Tibial nerve (tissue), 4 donors: Measurements from ENCODE around the gene HSPA1L. TPM values are rescaled to one million over a fixed set of nuclear protein-coding genes. Genes with fewer than 3 reads are reported as not detected.
"Not testable (repeated sequence)": the region's sequence is repeated elsewhere in the genome, so short reads cannot be mapped to it uniquely, and the experiment has no call there.

Experiments
- DNase-seq, 2 donors: peaks; one replicate each; pipeline ENCODE4 v3.0.0-alpha.2; 2019; ENCODE audit warnings: low spot score in 2 of 2
- H3K27ac ChIP-seq, 4 donors: fragments of 200-600 bp; sonication (generic) in 3 of 4; one replicate each; pipeline ENCODE4 v1.5.1; 2017 to 2019; ENCODE audit warnings: mild to moderate bottlenecking in 1 of 4
- H3K27me3 ChIP-seq, 2 donors: fragments of 200-600 bp; sonication (generic) in 1 of 2; one replicate each; pipeline versions ENCODE4 v1.5.1 to v1.6.0; 2017 to 2019
- H3K36me3 ChIP-seq, 3 donors: fragments of 200-600 bp; sonication (generic); one replicate each; pipeline ENCODE4 v1.5.1; 2018 to 2019
- H3K4me1 ChIP-seq, 4 donors: fragments of 200-600 bp; sonication (generic) in 3 of 4; one replicate each; pipeline ENCODE4 v1.5.1; 2017 to 2019
- H3K4me3 ChIP-seq, 4 donors: fragments of 200-600 bp; sonication (generic) in 3 of 4; one replicate each; pipeline ENCODE4 v1.5.1; 2017 to 2019; ENCODE audit warnings: mild to moderate bottlenecking in 1 of 4, moderate library complexity in 1 of 4
- H3K9me3 ChIP-seq, 4 donors: fragments of 200-600 bp; sonication (generic) in 3 of 4; one replicate each; pipeline ENCODE4 v1.5.1; 2017 to 2019
- CTCF ChIP-seq, 5 experiments: fragments of 200-600 bp in 3 of 5; fragments of 450-650 bp in 2 of 5; sonication (generic) in 3 of 5; IDR thresholded peaks; one replicate each; pipeline ENCODE4 v1.5.1; 2016 to 2019; ENCODE audit warnings: antibody characterized with exemption in 5 of 5, mild to moderate bottlenecking in 3 of 5, moderate library complexity in 2 of 5
- EP300 ChIP-seq, 2 donors: sonication (generic); formaldehyde crosslinking; IDR thresholded peaks; one replicate each; pipeline ENCODE4 v1.6.1; 2017; ENCODE audit warnings: antibody characterized with exemption in 2 of 2, mild to moderate bottlenecking in 1 of 2
- POLR2A ChIP-seq, 2 donors: fragments of 450-650 bp; IDR thresholded peaks; one replicate each; pipeline ENCODE4 v1.6.1; 2017; ENCODE audit warnings: antibody characterized with exemption in 2 of 2, mild to moderate bottlenecking in 2 of 2, moderate library complexity in 2 of 2
- WGBS, 2 donors: methylation state at CpG; one replicate each; pipeline ENCODE4 v1.1.5; 2018; 5-methylcytosine and 5-hydroxymethylcytosine counted together
- total RNA-seq, 4 donors: library from RNA; depleted of rRNA; stranded (reverse); fragments of >200 nt; gene quantifications; one replicate each; pipeline ENCODE4 v1.1.0, GENCODE V29; 2016

HSPA1L gene
- total RNA-seq, 4 donors from 2014 or later: 0.20 to 2.4 (median 1.2) TPM

- Histone ChIP-seq H3K27ac (no peak overlapping the region), H3K27me3 (no peaks in the 10 kb centered on the region), H3K4me3 (no peak overlapping the region), H3K36me3 (peaks cover 0 to 73% (median 14%) of the 10 kb centered on the region in 3 donors), H3K4me1 (peaks cover 0 to 40% (median 31%) of the 10 kb centered on the region in 4 donors), H3K9me3 (no peaks in the 10 kb centered on the region)
- TF ChIP-seq CTCF (IDR thresholded peaks at IDR 0.05): no peak
- TF ChIP-seq POLR2A (IDR thresholded peaks at IDR 0.05): no peak
- TF ChIP-seq EP300 (IDR thresholded peaks at IDR 0.05): no peak
- DNase-seq: no peak
- 95 to 100% methylated on average over 3 of the region's 3 CpGs for WGBS, 2 donors
These were observed 23.9 kb upstream of the HSPA1L start for GRCh38 chr6:31838968-31839367.

- H3K4me1 ChIP-seq: peaks cover 0 to 48% (median 35%) of the 10 kb centered on the region in 4 donors
- not testable (repeated sequence) for H3K4me3 ChIP-seq, H3K27ac ChIP-seq, H3K27me3 ChIP-seq, H3K9me3 ChIP-seq, DNase-seq
- 87 to 88% methylated on average over 9 of the region's 9 CpGs for WGBS, 2 donors
- H3K36me3 ChIP-seq: peaks cover 0 to 67% (median 14%) of the 10 kb centered on the region in 3 donors
These were observed 23.1 kb upstream of the HSPA1L start for GRCh38 chr6:31838114-31838553.

- Histone ChIP-seq H3K27me3 (no peaks in the 10 kb centered on the region), H3K27ac (peak overlapping the region in 3 of 4 donors; percentile 69 to 98 (median 93)), H3K36me3 (peaks cover 0 to 61% (median 14%) of the 10 kb centered on the region in 3 donors), H3K4me3 (no peak overlapping the region), H3K4me1 (peaks cover 0 to 52% (median 35%) of the 10 kb centered on the region in 4 donors), H3K9me3 (no peaks in the 10 kb centered on the region)
- 33 to 39% methylated on average over 1 of the region's 1 CpG for WGBS, 2 donors
- TF ChIP-seq POLR2A (IDR thresholded peaks at IDR 0.05) (no peak), CTCF (IDR thresholded peaks at IDR 0.05) (no peak), EP300 (IDR thresholded peaks at IDR 0.05) (no peak)
- DNase-seq: no peak
These were observed 22.5 kb upstream of the HSPA1L start for GRCh38 chr6:31837369-31838113.

- H3K27me3 ChIP-seq: no peaks in the 10 kb centered on the region
- H3K9me3 ChIP-seq: no peaks in the 10 kb centered on the region
- no peak for DNase-seq
- TF ChIP-seq CTCF (IDR thresholded peaks at IDR 0.05) (no peak), EP300 (IDR thresholded peaks at IDR 0.05) (no peak), POLR2A (IDR thresholded peaks at IDR 0.05) (no peak)
- H3K4me1 ChIP-seq: peaks cover 0 to 54% (median 39%) of the 10 kb centered on the region in 4 donors
- H3K36me3 ChIP-seq: peaks cover 0 to 53% (median 14%) of the 10 kb centered on the region in 3 donors
- peak overlapping the region; percentile 69 to 98 (median 88) for H3K27ac ChIP-seq
- peak overlapping the region; percentile 2 to 95 (median 86) for H3K4me3 ChIP-seq
- WGBS, 2 donors: 21 to 27% methylated on average over 12 of the region's 12 CpGs
These were observed 21.6 kb upstream of the HSPA1L start for GRCh38 chr6:31836474-31837368.

GRCh38 chr6:31836047-31836473 lies 21.0 kb upstream of the HSPA1L start:
- WGBS, 2 donors: 22 to 52% methylated on average over 14 of the region's 14 CpGs
- DNase-seq: no peak
- H3K27ac ChIP-seq: peak overlapping the region; percentile 69 to 98 (median 88)

More at GRCh38 chr6:31836047-31836473, 21.0 kb upstream of the HSPA1L start:
- Histone ChIP-seq H3K36me3 (peaks cover 0 to 46% (median 14%) of the 10 kb centered on the region in 3 donors), H3K27me3 (no peaks in the 10 kb centered on the region), H3K9me3 (no peaks in the 10 kb centered on the region), H3K4me1 (peaks cover 0 to 61% (median 44%) of the 10 kb centered on the region in 4 donors), H3K4me3 (peak overlapping the region; percentile 2 to 95 (median 86))
- TF ChIP-seq POLR2A (IDR thresholded peaks at IDR 0.05) (no peak), CTCF (IDR thresholded peaks at IDR 0.05) (no peak), EP300 (IDR thresholded peaks at IDR 0.05) (no peak)
